Smooth muscle cell of bladder (primary cell): ENCODE measurements around the gene QTRT2. TPM values are rescaled to one million over a fixed set of nuclear protein-coding genes. Genes with fewer than 3 reads are reported as not detected.

ENCODE experiments used
- total RNA-seq: library from RNA; depleted of rRNA; stranded (reverse); fragments of >200 nt; gene quantifications from 2 replicates; pipeline ENCODE4 v1.2.3, GENCODE V29; 2014

Gene QTRT2
- total RNA-seq: 10.8 and 11.8 TPM in 2 replicates

GRCh38 chr3:114056130-114057010 lies at the start of gene QTRT2, which contains the start of gene CCDC191:
TSS of gene QTRT2 (plus strand) at chr3:114056737. CDS start at chr3:114065258, 8,521 bp downstream.
TSS of gene CCDC191 (minus strand) at chr3:114056526. CDS start at chr3:114056466, 60 bp downstream.

Other genes with a start within 250 kb of the QTRT2 start
- 1.3 and 2.1 TPM in 2 replicates for gene GRAMD1C, start 217.9 kb upstream of the QTRT2 start, total RNA-seq
- 0.74 and 0.85 TPM in 2 replicates for gene ZDHHC23, start 108.7 kb upstream of the QTRT2 start, total RNA-seq
- gene CCDC191, start 211 bp upstream of the QTRT2 start, total RNA-seq: 1.8 and 2.0 TPM in 2 replicates
- not detected in 2 replicates for gene DRD3, start 122.3 kb downstream of the QTRT2 start, total RNA-seq
- not detected in 2 replicates for gene ZNF80, start 180.8 kb downstream of the QTRT2 start, total RNA-seq
- gene TIGIT, start 237.3 kb downstream of the QTRT2 start, total RNA-seq: not detected in 2 replicates